ENCODE measurements around the gene DCAF6. TPM values are rescaled to one million over a fixed set of nuclear protein-coding genes. Genes with fewer than 3 reads are reported as not detected.

DCAF6 gene
- total and polyA plus RNA-seq, 3 donors from 2014 or later = 160 to 199 (median 173) TPM

DNA sequence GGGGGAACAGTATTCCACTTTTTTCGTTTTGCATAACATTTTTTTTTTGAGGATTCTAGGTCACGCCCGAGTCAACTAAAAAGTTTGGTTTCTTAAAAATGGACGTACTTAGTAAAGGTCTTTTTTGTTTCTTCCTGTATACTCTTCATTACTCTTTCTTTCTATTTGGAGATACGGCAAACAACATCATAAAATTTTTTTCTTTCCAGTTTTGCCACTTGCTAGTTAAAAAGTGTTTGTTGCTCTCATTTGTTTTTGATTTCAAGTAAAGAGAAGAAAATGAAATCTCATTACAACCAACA, 1.2 kb downstream of the DCAF6 start:
- Histone ChIP-seq H3K36me3 (ENCODE audit: low read depth, missing control alignments) (no peaks in the 10 kb centered on the region), H3K9me3 (no peaks in the 10 kb centered on the region), H3K27me3 (no peaks in the 10 kb centered on the region), H3K4me3 (peak overlapping the region; percentile 94 to 96), H3K4me1 (peaks cover 22% of the 10 kb centered on the region), H3K27ac (peak overlapping the region; percentile 94 to 99)
- DNase-seq = no peak
- WGBS, 2 donors = 0 to 1% methylated on average over 5 of the region's 5 CpGs
- intact Hi-C loops (cut with DNase I; ENCODE audit: low total_unique reads) = no loop called here
- no peak for TF ChIP-seq POLR2A (IDR thresholded peaks at IDR 0.05)
- TF ChIP-seq CTCF (IDR thresholded peaks at IDR 0.05) = no peak

- WGBS, 2 donors = 14 to 21% methylated on average over 5 of the region's 5 CpGs
- intact Hi-C loops (cut with DNase I; ENCODE audit: low total_unique reads) = no loop called here
Measured at GRCh38 chr1:167938080-167938636, 1.7 kb downstream of the DCAF6 start.

DNA sequence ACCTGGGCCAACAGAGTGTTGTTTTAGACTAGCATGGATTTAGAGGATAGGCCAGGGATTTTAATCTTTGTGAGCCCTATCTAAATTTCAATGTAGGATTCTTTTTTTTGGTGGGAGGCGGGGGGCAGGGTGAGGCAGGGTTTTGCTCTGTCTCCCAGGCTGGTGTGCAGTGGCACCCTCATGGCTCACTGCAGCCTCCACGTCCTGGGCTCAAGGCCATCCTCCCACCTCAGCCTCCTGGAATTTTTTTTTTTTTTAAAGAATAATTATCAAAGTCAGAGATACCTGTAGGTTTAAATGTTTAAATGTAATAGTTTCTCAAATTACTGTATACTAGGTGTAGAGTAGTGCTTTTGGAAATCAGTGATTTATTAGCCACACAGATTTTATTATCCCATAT, 3.8 kb downstream of the DCAF6 start:
- no peaks in the 10 kb centered on the region for H3K36me3 ChIP-seq (ENCODE audit: low read depth, missing control alignments)
- no peak for DNase-seq
- TF ChIP-seq CTCF (IDR thresholded peaks at IDR 0.05) (no peak), POLR2A (IDR thresholded peaks at IDR 0.05) (no peak)
- WGBS, 2 donors = 78 to 79% methylated on average over 2 of the region's 2 CpGs
- peaks cover 4% of the 10 kb centered on the region for H3K4me1 ChIP-seq
- intact Hi-C loops (cut with DNase I; ENCODE audit: low total_unique reads) = no loop called here
- no peak overlapping the region for H3K27ac ChIP-seq
- no peaks in the 10 kb centered on the region for H3K9me3 ChIP-seq
- H3K4me3 ChIP-seq = no peak overlapping the region
- no peaks in the 10 kb centered on the region for H3K27me3 ChIP-seq

More at GRCh38 chr1:167938080-167938636, 1.7 kb downstream of the DCAF6 start:
- H3K36me3 ChIP-seq (ENCODE audit: low read depth, missing control alignments) = no peaks in the 10 kb centered on the region
- H3K4me1 ChIP-seq = peaks cover 22% of the 10 kb centered on the region
- peak overlapping the region; percentile 94 to 96 for H3K4me3 ChIP-seq
- no peak for DNase-seq
- H3K27ac ChIP-seq = peak overlapping the region; percentile 94 to 99
- TF ChIP-seq POLR2A (IDR thresholded peaks at IDR 0.05) = no peak
- TF ChIP-seq CTCF (IDR thresholded peaks at IDR 0.05) = no peak
- no peaks in the 10 kb centered on the region for H3K9me3 ChIP-seq
- H3K27me3 ChIP-seq = no peaks in the 10 kb centered on the region

GRCh38 chr1:167943541-167943940, 7.1 kb downstream of the DCAF6 start:
- Histone ChIP-seq H3K9me3 (no peaks in the 10 kb centered on the region), H3K4me1 (peaks cover 8% of the 10 kb centered on the region), H3K4me3 (no peak overlapping the region), H3K27ac (no peak overlapping the region), H3K27me3 (no peaks in the 10 kb centered on the region), H3K36me3 (ENCODE audit: low read depth, missing control alignments) (no peaks in the 10 kb centered on the region)
- TF ChIP-seq POLR2A (IDR thresholded peaks at IDR 0.05) (no peak), CTCF (IDR thresholded peaks at IDR 0.05) (no peak)
- 81 to 84% methylated on average over 9 of the region's 9 CpGs for WGBS, 2 donors
- no peak for DNase-seq
- intact Hi-C loops (cut with DNase I; ENCODE audit: low total_unique reads) = no loop called here

DNA sequence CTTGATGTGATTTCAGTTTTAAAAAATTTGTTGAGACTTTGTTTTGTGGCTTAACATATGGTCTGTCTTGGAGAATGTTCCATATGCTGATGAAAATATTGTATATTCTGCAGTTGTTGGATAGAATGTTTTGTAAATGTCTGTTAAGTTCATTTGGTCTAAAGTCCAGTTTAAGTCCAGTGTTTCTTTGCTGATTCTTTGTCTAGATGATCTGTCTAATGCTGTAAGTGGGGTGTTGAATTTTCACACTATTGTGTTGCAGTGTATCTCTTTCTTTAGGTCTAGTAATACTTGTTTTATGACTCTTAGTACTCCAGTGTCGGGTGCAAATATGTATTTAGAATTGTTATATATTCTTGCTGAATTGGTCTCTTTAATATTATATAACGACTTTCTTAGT, 11.2 kb downstream of the DCAF6 start:
- no peak for DNase-seq
- intact Hi-C loops (cut with DNase I; ENCODE audit: low total_unique reads) = no loop called here
- Histone ChIP-seq H3K27me3 (no peaks in the 10 kb centered on the region), H3K36me3 (ENCODE audit: low read depth, missing control alignments) (no peaks in the 10 kb centered on the region), H3K9me3 (no peaks in the 10 kb centered on the region), H3K4me3 (no peak overlapping the region), H3K4me1 (peaks cover 3% of the 10 kb centered on the region), H3K27ac (peak overlapping the region in 1 of 2 donors; percentile 16)
- no peak for TF ChIP-seq POLR2A (IDR thresholded peaks at IDR 0.05)
- no peak for TF ChIP-seq CTCF (IDR thresholded peaks at IDR 0.05)
- 83 to 88% methylated on average over 2 of the region's 2 CpGs for WGBS, 2 donors
